ENCODE measurements around the gene PPFIA2. TPM values are rescaled to one million over a fixed set of nuclear protein-coding genes. Genes with fewer than 3 reads are reported as not detected.
"Not testable (repeated sequence)": the region's sequence is repeated elsewhere in the genome, so short reads cannot be mapped to it uniquely, and the experiment has no call there.

PPFIA2 gene
- polyA plus RNA-seq, 1 donor = 5.0 TPM

- no peak for DNase-seq
Observed at GRCh38 chr12:81668475-81668874, 90.7 kb downstream of the PPFIA2 start.

- not testable (repeated sequence) for DNase-seq
Observed at GRCh38 chr12:81659310-81659709, 99.8 kb downstream of the PPFIA2 start.

- peak; percentile 42 for DNase-seq
Observed at GRCh38 chr12:81644503-81644902, 114.6 kb downstream of the PPFIA2 start.

GRCh38 chr12:81639196-81639595, 120.0 kb downstream of the PPFIA2 start:
- no peak for DNase-seq

GRCh38 chr12:81633127-81633526, 126.0 kb downstream of the PPFIA2 start:
- DNase-seq = no peak

GRCh38 chr12:81627336-81628189, 131.6 kb downstream of the PPFIA2 start:
- DNase-seq = peak; percentile 47

- no peak for DNase-seq
Observed at GRCh38 chr12:81626406-81626805, 132.7 kb downstream of the PPFIA2 start.

- no peak for DNase-seq
Observed at GRCh38 chr12:81617915-81618314, 141.2 kb downstream of the PPFIA2 start.

- DNase-seq = no peak
Observed at GRCh38 chr12:81615026-81615588, 144.0 kb downstream of the PPFIA2 start.

GRCh38 chr12:81610955-81611889, 147.9 kb downstream of the PPFIA2 start:
- DNase-seq = no peak

- DNase-seq = no peak
Observed at GRCh38 chr12:81597928-81598604, 161.1 kb downstream of the PPFIA2 start.

GRCh38 chr12:81596558-81596957, 162.6 kb downstream of the PPFIA2 start:
- DNase-seq = no peak

- no peak for DNase-seq
Observed at GRCh38 chr12:81591256-81591655, 167.9 kb downstream of the PPFIA2 start.

GRCh38 chr12:81590703-81591102, 168.4 kb downstream of the PPFIA2 start:
- DNase-seq = not testable (repeated sequence)

GRCh38 chr12:81588235-81589008, 170.7 kb downstream of the PPFIA2 start:
- DNase-seq = no peak

- DNase-seq = no peak
Observed at GRCh38 chr12:81585787-81586186, 173.4 kb downstream of the PPFIA2 start.

- DNase-seq = no peak
Observed at GRCh38 chr12:81573228-81573627, 185.9 kb downstream of the PPFIA2 start.

- no peak for DNase-seq
Observed at GRCh38 chr12:81572411-81572810, 186.7 kb downstream of the PPFIA2 start.

- no peak for DNase-seq
Observed at GRCh38 chr12:81570234-81570633, 188.9 kb downstream of the PPFIA2 start.

GRCh38 chr12:81564237-81564636, 194.9 kb downstream of the PPFIA2 start:
- no peak for DNase-seq

GRCh38 chr12:81558031-81558430, 201.1 kb downstream of the PPFIA2 start:
- no peak for DNase-seq

Measured in left kidney (tissue), 2 donors.